Measurements from ENCODE around the gene SORCS3.

DNA sequence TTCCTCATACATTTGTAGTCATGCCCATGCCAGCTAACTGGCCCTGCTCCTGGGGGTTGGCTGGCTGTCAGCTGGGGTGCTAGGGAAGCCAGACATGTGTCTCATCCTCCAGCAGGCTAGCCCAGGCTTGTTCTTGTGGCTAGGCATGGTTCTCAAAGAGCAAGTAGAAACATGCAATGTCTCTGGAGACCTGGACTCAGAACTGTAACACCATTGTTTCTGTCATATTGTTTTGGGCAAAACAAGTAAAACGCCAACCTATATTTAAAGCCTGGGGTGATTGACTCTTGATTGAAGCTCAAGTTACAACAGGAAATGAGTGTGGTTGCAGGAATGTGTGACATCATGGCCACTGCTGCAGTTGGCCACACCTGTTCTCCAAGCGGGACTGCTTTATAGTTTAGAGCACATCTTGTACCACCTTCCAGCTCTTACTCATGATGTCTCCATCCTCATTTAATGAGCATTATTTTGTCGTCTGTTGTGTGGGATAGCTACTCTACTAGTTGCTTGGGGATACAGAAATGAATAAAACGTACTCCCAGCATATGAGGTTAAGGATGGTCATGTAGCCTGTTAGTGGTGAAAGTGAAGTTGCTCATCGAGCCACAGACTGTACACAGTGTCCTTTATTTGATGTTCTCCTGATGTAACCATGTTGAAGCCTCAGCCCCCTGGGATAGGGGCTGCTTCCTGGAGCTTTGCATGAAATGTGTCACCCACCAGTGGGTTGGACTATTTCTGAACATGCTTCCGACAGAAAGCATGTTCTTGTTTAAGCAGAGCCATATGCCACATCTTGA lies 168.4 kb downstream of the SORCS3 start:
- TF ChIP-seq, protein P1, sequence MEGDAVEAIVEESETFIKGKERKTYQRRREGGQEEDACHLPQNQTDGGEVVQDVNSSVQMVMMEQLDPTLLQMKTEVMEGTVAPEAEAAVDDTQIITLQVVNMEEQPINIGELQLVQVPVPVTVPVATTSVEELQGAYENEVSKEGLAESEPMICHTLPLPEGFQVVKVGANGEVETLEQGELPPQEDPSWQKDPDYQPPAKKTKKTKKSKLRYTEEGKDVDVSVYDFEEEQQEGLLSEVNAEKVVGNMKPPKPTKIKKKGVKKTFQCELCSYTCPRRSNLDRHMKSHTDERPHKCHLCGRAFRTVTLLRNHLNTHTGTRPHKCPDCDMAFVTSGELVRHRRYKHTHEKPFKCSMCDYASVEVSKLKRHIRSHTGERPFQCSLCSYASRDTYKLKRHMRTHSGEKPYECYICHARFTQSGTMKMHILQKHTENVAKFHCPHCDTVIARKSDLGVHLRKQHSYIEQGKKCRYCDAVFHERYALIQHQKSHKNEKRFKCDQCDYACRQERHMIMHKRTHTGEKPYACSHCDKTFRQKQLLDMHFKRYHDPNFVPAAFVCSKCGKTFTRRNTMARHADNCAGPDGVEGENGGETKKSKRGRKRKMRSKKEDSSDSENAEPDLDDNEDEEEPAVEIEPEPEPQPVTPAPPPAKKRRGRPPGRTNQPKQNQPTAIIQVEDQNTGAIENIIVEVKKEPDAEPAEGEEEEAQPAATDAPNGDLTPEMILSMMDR (IDR thresholded peaks at IDR 0.05 in 4 of 5, conservative IDR thresholded peaks at IDR 0.05 in 1 of 5) = no peak
- no peak for TF ChIP-seq POLR2A (IDR thresholded peaks at IDR 0.05)
